Endothelial cell of umbilical vein (primary cell): ENCODE measurements around the gene DNAH6. TPM values are rescaled to one million over a fixed set of nuclear protein-coding genes. Genes with fewer than 3 reads are reported as not detected.

ENCODE experiments used
- BruUV-seq: library from RNA; stranded (reverse); fragments of 400-500 nt; replicated peaks from 2 replicates; lab custom pipeline; 2021; lab: Mats Ljungman, UMichigan
- CTCF ChIA-PET: fragments of 300-600, 350-600 bp; sonication (Branson Sonifier 250); formaldehyde crosslinking; loops from one replicate; lab custom pipeline; 2021; ENCODE audit warnings: antibody characterized with exemption, inconsistent platforms; lab: Charles Lee
- POLR2A ChIA-PET: fragments of 300-600, 350-600 bp; sonication (Branson Sonifier 250); formaldehyde crosslinking; loops from one replicate; lab custom pipeline; 2021; ENCODE audit warnings: antibody characterized with exemption, inconsistent platforms; lab: Charles Lee
- DNase-seq: peaks from one replicate; pipeline ENCODE4 v3.0.0-alpha.2; 2011; ENCODE audit warnings: low read depth, low spot score
- FAIRE-seq: peaks from 2 replicates; lab custom pipeline; 2011; peaks lifted over from hg19 to GRCh38; lab: Jason Lieb, UNC
- H2AFZ ChIP-seq: 2 replicates; pipeline ENCODE4 v1.6.0; 2012; ENCODE audit warnings: low read depth, low read length, control low read depth, inconsistent platforms
- H3K27ac ChIP-seq: 2 replicates; pipeline ENCODE4 v1.5.1; 2011; ENCODE audit warnings: low read depth, mild to moderate bottlenecking, control low read depth, low read length, moderate library complexity; ENCODE audit not compliant: insufficient read depth
- H3K27me3 ChIP-seq, 2 experiments: 2 replicates each; pipeline versions ENCODE4 v1.6.0 to v1.6.1; 2011; ENCODE audit warnings: low read length in 2 of 2, mixed read lengths in 1 of 2; ENCODE audit not compliant: control insufficient read depth in 2 of 2, insufficient read depth in 2 of 2
- H3K36me3 ChIP-seq, 2 experiments: 2 replicates in 1 of 2; 3 replicates in 1 of 2; pipeline ENCODE4 v1.5.1; 2011; ENCODE audit warnings: low read length in 2 of 2, mild to moderate bottlenecking in 1 of 2, moderate library complexity in 1 of 2; ENCODE audit not compliant: control insufficient read depth in 2 of 2, insufficient read depth in 2 of 2; ENCODE audit errors: extremely low read depth in 1 of 2
- H3K4me1 ChIP-seq: 3 replicates; pipeline ENCODE4 v1.5.1; 2011; ENCODE audit warnings: mild to moderate bottlenecking, low read length; ENCODE audit not compliant: control insufficient read depth, insufficient read depth; ENCODE audit errors: extremely low read depth
- H3K4me2 ChIP-seq: 2 replicates; pipeline ENCODE4 v1.6.1; 2011; ENCODE audit warnings: low read length, control low read depth, mixed read lengths; ENCODE audit not compliant: insufficient read depth
- H3K4me3 ChIP-seq, 3 experiments: fragments of 200-600 bp in 1 of 3; sonication (generic), shearing (Covaris generic) in 1 of 3; replicated peaks in 1 of 3; 2 replicates each; pipeline ENCODE4 v1.5.1; 2011 to 2016; ENCODE audit warnings: control low read depth in 3 of 3, low read length in 3 of 3, mild to moderate bottlenecking in 2 of 3, inconsistent platforms in 1 of 3, low read depth in 1 of 3, moderate library complexity in 1 of 3; ENCODE audit not compliant: insufficient read depth in 1 of 3
- H3K79me2 ChIP-seq: 2 replicates; pipeline ENCODE4 v1.6.0; 2012; ENCODE audit warnings: low read length, inconsistent platforms; ENCODE audit not compliant: control insufficient read depth, insufficient read depth
- H3K9ac ChIP-seq: replicated peaks from 2 replicates; pipeline ENCODE3; 2011; ENCODE audit warnings: low read length, control low read depth; ENCODE audit not compliant: insufficient read depth; ENCODE audit errors: extremely low read depth
- H3K9me1 ChIP-seq: replicated peaks from 3 replicates; pipeline ENCODE4 v1.6.0; 2011; ENCODE audit warnings: mild to moderate bottlenecking, low read length; ENCODE audit not compliant: control insufficient read depth, insufficient read depth; ENCODE audit errors: extremely low read depth
- H3K9me3 ChIP-seq: replicated peaks from 2 replicates; pipeline ENCODE4 v1.5.1; 2012; ENCODE audit warnings: low read length, inconsistent platforms; ENCODE audit not compliant: control insufficient read depth, insufficient read depth
- H4K20me1 ChIP-seq: replicated peaks from 2 replicates; pipeline ENCODE3; 2011; ENCODE audit warnings: mild to moderate bottlenecking, low read length; ENCODE audit not compliant: control insufficient read depth, insufficient read depth; ENCODE audit errors: extremely low read depth
- CTCF ChIP-seq, 2 donors: IDR thresholded peaks; 1 replicate in 1 of 2; 2 replicates in 1 of 2; pipeline ENCODE4 v1.5.1; 2011; ENCODE audit warnings: low read length in 2 of 2, mild to moderate bottlenecking in 2 of 2, moderate library complexity in 2 of 2, control low read depth in 1 of 2, inconsistent platforms in 1 of 2, low read depth in 1 of 2; ENCODE audit not compliant: insufficient read depth in 1 of 2; ENCODE audit errors: extremely low read depth in 1 of 2
- EZH2 ChIP-seq: IDR thresholded peaks from 2 replicates; pipeline ENCODE4 v1.6.1; 2012; ENCODE audit warnings: borderline replicate concordance, low read depth, mild to moderate bottlenecking, moderate library complexity, low read length, inconsistent platforms; ENCODE audit not compliant: severe bottlenecking
- FOS ChIP-seq: IDR thresholded peaks from 2 replicates; pipeline ENCODE4 v1.6.1; 2011; ENCODE audit warnings: mild to moderate bottlenecking, low read length, moderate library complexity, borderline replicate concordance; ENCODE audit not compliant: insufficient read depth
- GATA2 ChIP-seq: IDR thresholded peaks from 2 replicates; pipeline ENCODE4 v1.7.0; 2011; ENCODE audit warnings: low read depth, mild to moderate bottlenecking, moderate library complexity, mixed read lengths, low read length; ENCODE audit not compliant: insufficient read length, insufficient read depth
- JUN ChIP-seq: IDR thresholded peaks from 2 replicates; pipeline ENCODE4 v1.6.1; 2011; ENCODE audit warnings: borderline replicate concordance, low read depth; ENCODE audit not compliant: insufficient read length, insufficient read depth
- MYC ChIP-seq: IDR thresholded peaks from one replicate; pipeline ENCODE4 v1.6.1; 2011; ENCODE audit warnings: mild to moderate bottlenecking, low read depth, low read length
- POLR2A ChIP-seq: IDR thresholded peaks from 2 replicates; pipeline ENCODE4 v1.6.1; 2012; ENCODE audit warnings: low read depth, mild to moderate bottlenecking, control low read depth, low read length
- dilution Hi-C: fragments of 300-500 bp; cut with MboI; formaldehyde crosslinking; loops from one replicate; pipeline ENCODE4 v1.15.0; 2019; ENCODE audit warnings: low sequenced_read_pairs; ENCODE audit not compliant: extremely low pct_ligation_motif_present
- intact Hi-C: fragments of 100-400 bp; cut with micrococcal nuclease; formaldehyde crosslinking; loops from one replicate; pipeline ENCODE4 v1.10.0; 2022
- polyA plus RNA-seq, 4 experiments: library from polyadenylated mRNA; depleted of rRNA in 3 of 4; stranded (reverse) in 3 of 4; unstranded in 1 of 4; fragments of >200 nt; gene quantifications; 2 replicates each; pipeline versions ENCODE4 v1.2.1 to v1.2.3, GENCODE V29; 2011 to 2012; ENCODE audit warnings: missing spikeins in 1 of 4
- total RNA-seq: library from RNA; stranded (reverse); gene quantifications from 2 replicates; pipeline ENCODE4 v1.2.3, GENCODE V29; 2021
- TF ChIP-seq, protein P1 (sequence below): IDR thresholded peaks from 2 replicates; pipeline ENCODE4 v1.6.1; 2011; ENCODE audit not compliant: insufficient read depth, insufficient read length

DNAH6 gene
- total and polyA plus RNA-seq, 2 donors (not counting 3 experiments of a cell fraction or from before 2014, with no cell fraction given): 0.24 TPM; not detected in 1

GRCh38 chr2:84735389-84735788 lies 219.1 kb downstream of the DNAH6 start:
- H3K27me3 ChIP-seq: peaks cover 0 to 3% of the 10 kb centered on the region in 2 experiments
- no TSS peak for BruUV-seq
- no peak overlapping the region for H3K9ac ChIP-seq
- no peak overlapping the region for H3K4me3 ChIP-seq
- no peaks in the 10 kb centered on the region for H3K79me2 ChIP-seq
- no peaks in the 10 kb centered on the region for H4K20me1 ChIP-seq
- H3K4me1 ChIP-seq: no peaks in the 10 kb centered on the region
- no peaks in the 10 kb centered on the region for H3K9me1 ChIP-seq
- TF ChIP-seq MYC (no peak), FOS (no peak), JUN (no peak), POLR2A (no peak), EZH2 (no peak), CTCF (IDR thresholded peaks at IDR 0.05; ENCODE audit: extremely low read depth in 1 of 2, insufficient read depth in 1 of 2, low read depth in 1 of 2, low read length in 2 of 2) (no peak), GATA2 (no peak)
- TF ChIP-seq, protein P1, sequence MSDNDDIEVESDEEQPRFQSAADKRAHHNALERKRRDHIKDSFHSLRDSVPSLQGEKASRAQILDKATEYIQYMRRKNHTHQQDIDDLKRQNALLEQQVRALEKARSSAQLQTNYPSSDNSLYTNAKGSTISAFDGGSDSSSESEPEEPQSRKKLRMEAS: no peak
- H3K9me3 ChIP-seq: no peaks in the 10 kb centered on the region
- H3K36me3 ChIP-seq: no peaks in the 10 kb centered on the region
- no peak overlapping the region for H2AFZ ChIP-seq
- intact Hi-C loops: no loop called here
- no peak overlapping the region for H3K4me2 ChIP-seq
- DNase-seq: no peak
- FAIRE-seq: no peak
- dilution Hi-C loops: no loop called here
- H3K27ac ChIP-seq: no peak overlapping the region
- ChIA-PET POLR2A (no interaction called here), CTCF (no interaction called here)
